ENCODE results near the gene ZP2.

DNA sequence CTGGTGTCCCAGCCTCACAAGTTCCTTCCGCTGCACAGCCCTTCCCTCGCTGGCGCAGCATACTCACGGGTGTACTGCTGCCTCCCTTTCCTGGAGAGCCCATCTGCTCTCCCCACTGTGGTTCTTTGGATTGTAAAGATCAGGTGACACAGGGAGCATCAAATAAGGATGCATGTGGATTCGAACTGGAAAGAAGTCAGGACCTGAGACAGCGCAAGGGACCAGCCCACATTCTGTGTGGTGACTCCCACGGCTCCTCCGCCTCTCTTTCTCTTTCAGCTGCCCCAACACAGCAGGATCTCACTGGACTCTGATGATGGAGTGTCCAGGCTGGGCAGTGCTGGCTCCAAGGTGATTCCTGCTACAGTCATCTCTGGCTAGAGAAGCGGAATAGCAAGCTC is 44.8 kb downstream of the ZP2 start:
- TF ChIP-seq CTCF (conservative IDR thresholded peaks at IDR 0.05; ENCODE audit: low read length) (no peak), EZH2phosphoT487 (IDR thresholded peaks at IDR 0.05; ENCODE audit: borderline replicate concordance) (no peak)
